ENCODE results near the gene ZNF839. TPM values are rescaled to one million over a fixed set of nuclear protein-coding genes. Genes with fewer than 3 reads are reported as not detected.
A peak's percentile ranks its signal among the peaks of the same experiment; 100 is the strongest.
"Not testable (repeated sequence)": the region's sequence is repeated elsewhere in the genome, so short reads cannot be mapped to it uniquely, and the experiment has no call there.

The ZNF839 gene
- total RNA-seq, 1 donor from 2014 or later = 10.1 TPM

DNA sequence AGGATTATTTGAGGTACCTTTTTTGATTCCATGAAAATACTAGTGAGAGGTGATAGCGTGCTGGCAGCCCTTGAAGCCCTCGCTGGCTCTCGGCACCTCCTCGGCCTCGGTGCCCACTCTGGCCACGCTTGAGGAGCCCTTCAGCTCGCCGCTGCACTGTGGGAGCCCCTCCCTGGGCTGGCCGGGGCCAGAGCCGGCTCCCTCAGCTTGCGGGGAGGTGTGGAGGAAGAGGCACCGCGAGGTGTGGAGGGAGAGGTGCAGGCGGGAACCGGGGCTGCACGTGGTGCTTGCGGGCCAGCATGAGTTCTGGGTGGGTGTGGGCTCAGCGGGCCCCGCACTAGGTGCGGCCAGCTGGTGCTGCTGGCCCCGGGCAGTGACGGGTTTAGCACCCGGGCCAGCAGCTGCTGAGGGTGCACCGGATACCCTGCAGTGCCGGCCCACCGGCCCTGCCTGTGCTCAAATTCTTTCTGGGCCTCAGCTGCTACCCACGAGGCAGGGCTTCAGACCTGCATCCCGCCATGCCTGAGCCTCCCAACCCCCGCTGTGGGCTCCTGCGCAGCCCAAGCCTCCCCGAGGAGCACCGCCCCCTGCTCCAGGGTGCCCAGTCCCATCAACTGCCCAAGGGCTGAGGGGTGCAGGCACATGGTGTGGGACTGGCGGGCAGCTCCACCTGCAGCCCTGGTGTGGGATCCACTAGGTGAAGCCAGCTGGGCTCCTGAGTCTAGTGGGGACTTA is 21.9 kb upstream of the ZNF839 start:
- DNase-seq (no peak), ATAC-seq (no peak)
- Histone ChIP-seq H3K9me3 (no peaks in the 10 kb centered on the region), H3K36me3 (no peaks in the 10 kb centered on the region), H3K27ac (no peak overlapping the region), H3K4me1 (no peaks in the 10 kb centered on the region), H3K27me3 (no peaks in the 10 kb centered on the region), H3K4me3 (no peak overlapping the region)
- intact Hi-C loops (cut with DNase I) = no loop called here
- TF ChIP-seq, protein P1, sequence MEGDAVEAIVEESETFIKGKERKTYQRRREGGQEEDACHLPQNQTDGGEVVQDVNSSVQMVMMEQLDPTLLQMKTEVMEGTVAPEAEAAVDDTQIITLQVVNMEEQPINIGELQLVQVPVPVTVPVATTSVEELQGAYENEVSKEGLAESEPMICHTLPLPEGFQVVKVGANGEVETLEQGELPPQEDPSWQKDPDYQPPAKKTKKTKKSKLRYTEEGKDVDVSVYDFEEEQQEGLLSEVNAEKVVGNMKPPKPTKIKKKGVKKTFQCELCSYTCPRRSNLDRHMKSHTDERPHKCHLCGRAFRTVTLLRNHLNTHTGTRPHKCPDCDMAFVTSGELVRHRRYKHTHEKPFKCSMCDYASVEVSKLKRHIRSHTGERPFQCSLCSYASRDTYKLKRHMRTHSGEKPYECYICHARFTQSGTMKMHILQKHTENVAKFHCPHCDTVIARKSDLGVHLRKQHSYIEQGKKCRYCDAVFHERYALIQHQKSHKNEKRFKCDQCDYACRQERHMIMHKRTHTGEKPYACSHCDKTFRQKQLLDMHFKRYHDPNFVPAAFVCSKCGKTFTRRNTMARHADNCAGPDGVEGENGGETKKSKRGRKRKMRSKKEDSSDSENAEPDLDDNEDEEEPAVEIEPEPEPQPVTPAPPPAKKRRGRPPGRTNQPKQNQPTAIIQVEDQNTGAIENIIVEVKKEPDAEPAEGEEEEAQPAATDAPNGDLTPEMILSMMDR (IDR thresholded peaks at IDR 0.05) = no peak

DNA sequence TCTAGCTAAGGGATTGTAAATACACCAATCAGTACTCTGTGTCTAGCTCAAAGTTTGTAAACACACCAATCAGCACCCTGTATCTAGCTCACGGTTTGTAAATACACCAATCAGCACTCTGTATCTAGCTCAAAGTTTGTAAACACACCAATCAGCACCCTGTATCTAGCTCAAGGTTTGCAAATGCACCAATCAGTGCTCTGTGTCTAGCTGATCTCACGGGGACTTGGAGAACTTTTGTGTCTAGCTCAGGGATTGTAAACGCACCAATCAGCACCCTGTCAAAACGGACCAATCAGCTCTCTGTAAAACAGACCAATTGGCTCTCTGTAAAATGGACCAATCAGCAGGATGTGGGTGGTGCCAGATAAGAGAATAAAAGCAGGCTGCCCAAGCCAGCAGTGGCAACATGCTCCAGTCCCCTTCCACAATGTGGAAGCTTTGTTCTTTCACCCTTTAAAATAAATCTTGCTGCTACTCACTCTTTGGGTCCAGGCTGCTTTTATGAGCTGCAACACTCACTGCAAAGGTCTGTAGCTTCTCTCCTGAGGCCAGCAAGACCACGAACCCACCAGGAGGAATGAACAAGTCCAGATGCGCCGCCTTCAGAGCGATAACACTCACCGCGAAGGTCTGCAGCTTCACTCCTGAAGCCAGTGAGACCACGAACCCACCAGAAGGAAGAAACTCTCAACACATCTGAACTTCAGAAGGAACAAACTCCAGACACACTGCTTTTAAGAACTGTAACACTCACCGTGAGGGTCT is 21.1 kb upstream of the ZNF839 start:
- H3K4me3 ChIP-seq; H3K36me3 ChIP-seq; ATAC-seq; H3K4me1 ChIP-seq; intact Hi-C loops (cut with DNase I); H3K27ac ChIP-seq; H3K9me3 ChIP-seq; DNase-seq; H3K27me3 ChIP-seq: not testable (repeated sequence)

DNA sequence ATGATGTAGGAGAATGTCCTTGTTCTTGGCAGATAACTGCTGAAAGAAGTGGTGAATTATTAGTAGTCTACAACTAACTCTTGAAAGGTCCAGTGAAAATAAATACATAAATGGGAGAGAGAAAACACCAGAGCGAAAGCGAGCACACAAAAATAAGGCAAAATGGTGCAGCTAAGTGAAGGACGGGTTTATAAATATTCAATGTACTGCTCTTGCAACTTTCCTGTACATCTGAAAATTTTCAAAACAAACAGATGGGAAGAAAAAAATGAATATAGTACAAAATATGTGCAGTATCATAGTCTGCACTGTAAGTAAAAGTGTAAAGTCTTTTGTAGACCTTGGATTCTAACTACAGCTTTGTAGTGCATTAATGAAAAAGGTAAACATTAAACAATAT is 15.9 kb upstream of the ZNF839 start:
- DNase-seq (no peak), ATAC-seq (no peak)
- Histone ChIP-seq H3K4me3 (no peak overlapping the region), H3K4me1 (peaks cover 8% of the 10 kb centered on the region), H3K27ac (no peak overlapping the region), H3K27me3 (no peaks in the 10 kb centered on the region), H3K36me3 (no peaks in the 10 kb centered on the region), H3K9me3 (no peaks in the 10 kb centered on the region)
- TF ChIP-seq, protein P1 (IDR thresholded peaks at IDR 0.05) = no peak
- intact Hi-C loops (cut with DNase I) = no loop called here

DNA sequence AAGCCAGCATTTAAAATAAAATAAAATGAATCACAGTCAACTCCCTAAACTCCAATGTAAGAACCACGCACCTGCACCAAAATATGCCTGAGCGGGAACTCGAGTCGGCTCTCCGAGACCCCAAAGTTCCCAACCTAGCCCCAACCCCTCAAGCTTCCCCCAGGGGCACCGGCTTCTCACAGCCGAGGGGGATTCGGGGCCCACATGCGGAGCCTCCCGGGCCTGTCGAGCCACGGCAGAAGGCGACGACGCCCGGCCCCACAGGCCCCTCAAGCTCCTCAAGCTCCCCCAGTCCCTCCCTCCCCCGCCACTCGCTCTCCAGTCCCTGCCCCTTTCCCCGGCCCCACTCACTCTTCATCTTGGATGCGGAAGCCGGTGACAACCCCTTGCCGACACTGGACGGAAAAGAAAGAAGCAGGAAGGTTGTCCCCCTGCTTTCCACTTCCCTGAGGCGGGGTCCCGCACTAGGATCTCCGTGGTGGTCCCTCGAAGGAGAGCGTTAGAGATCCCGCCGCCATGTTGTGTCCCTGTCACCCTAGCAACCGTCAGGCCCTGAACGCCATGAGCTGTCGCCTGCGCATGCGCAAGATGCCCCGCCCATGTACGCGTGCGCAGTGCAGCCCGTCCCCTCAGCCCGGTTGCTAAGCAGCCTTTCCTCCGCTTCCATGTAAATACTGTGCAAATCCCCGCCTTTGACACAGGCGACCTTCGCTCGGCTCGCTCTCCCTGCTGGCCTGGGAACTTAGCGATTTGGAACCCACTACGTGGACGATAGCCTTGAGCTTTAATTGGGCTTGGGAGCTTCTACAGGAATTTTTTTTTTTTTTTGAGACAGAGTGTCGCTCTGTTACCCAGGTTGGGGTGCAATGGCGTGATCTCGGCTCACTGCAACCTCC is 14.7 kb upstream of the ZNF839 start, which contains the start of gene MOK:
TSS of gene MOK (minus strand) at position 554 of the 896 bp plus-strand sequence. CDS start at position 358, 196 bp downstream.
- DNase-seq (peak; percentile 97), ATAC-seq (peak; percentile 98)
- no peaks in the 10 kb centered on the region for H3K9me3 ChIP-seq
- H3K4me1 ChIP-seq = peaks cover 8% of the 10 kb centered on the region
- no peaks in the 10 kb centered on the region for H3K36me3 ChIP-seq
- H3K27me3 ChIP-seq = no peaks in the 10 kb centered on the region
- intact Hi-C loops (cut with DNase I) = no loop called here
- H3K4me3 ChIP-seq = peak within 1 kb of the TSS; percentile 79
- TF ChIP-seq, protein P1 (IDR thresholded peaks at IDR 0.05) = no peak
- peak within 1 kb of the TSS; percentile 87 for H3K27ac ChIP-seq

DNA sequence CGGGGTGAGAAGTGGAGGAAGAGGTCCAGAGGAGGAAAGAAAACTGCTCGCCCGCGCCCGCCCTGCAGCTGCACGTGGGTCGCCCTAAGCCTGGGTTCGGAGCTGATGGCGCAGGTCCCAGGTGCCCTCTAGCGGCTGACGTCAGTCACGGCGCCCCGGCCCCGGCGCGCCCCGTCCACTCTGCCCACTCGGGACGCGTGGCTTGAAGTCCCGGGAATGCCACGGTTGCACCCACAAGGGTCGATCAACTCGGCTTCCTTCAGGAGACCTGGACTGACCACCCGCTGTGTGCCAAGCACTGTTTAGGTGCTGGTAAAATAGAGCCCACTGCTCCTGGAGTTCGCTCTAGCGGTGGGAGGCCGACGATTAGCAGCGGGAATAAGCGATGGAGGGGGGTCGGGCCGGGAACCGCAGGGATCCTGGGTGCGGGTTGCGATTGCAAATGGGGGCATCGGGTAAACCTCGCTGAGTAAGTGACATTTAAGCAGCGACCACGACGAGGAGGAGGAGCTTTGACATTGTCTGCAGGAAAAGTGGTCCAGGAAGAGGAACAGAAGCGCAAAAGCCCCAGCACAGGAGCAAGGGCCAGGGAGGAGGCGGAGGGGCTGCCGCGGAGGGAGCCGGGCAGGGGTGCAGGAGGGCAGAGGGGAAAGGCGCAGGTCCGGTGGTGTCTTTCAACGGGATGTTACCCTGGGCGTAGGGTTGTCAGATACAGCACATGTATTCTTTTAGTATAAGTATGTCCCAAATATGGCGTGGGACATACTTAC is 5.1 kb upstream of the ZNF839 start:
- peak overlapping the region; percentile 51 for H3K4me3 ChIP-seq
- ATAC-seq (peak; percentile 89), DNase-seq (peak; percentile 91)
- intact Hi-C loops (cut with DNase I) = loop anchor here (2.0 kb wide), 1 partner anchor 80 kb away; no protein-coding TSS in a partner anchor
- H3K27me3 ChIP-seq = no peaks in the 10 kb centered on the region
- H3K9me3 ChIP-seq = no peaks in the 10 kb centered on the region
- H3K36me3 ChIP-seq = no peaks in the 10 kb centered on the region
- peaks cover 14% of the 10 kb centered on the region for H3K4me1 ChIP-seq
- H3K27ac ChIP-seq = no peak overlapping the region
- TF ChIP-seq, protein P1 (IDR thresholded peaks at IDR 0.05) = peak; percentile 94
